Subcutaneous adipose tissue (tissue), 4 donors: Measurements from ENCODE around the gene RNF20. TPM values are rescaled to one million over a fixed set of nuclear protein-coding genes. Genes with fewer than 3 reads are reported as not detected.

Source experiments
- CTCF ChIP-seq: fragments of 450-650 bp; IDR thresholded peaks from one replicate; pipeline ENCODE4 v1.5.1; 2016; ENCODE audit warnings: low read depth, mild to moderate bottlenecking, control low read depth, antibody characterized with exemption, moderate library complexity
- total RNA-seq, 4 donors: library from RNA; depleted of rRNA; stranded (reverse); fragments of >200 nt; gene quantifications; one replicate each; pipeline ENCODE4 v1.1.0, GENCODE V29; 2016

The RNF20 gene
- total RNA-seq, 4 donors from 2014 or later: 21.5 to 23.2 (median 22.9) TPM

- TF ChIP-seq CTCF: no peak
These were observed 58.3 kb downstream of the RNF20 start for GRCh38 chr9:101591787-101592446.

GRCh38 chr9:101592788-101593187 is 59.1 kb downstream of the RNF20 start:
- TF ChIP-seq CTCF: no peak

GRCh38 chr9:101593345-101593744 is 59.7 kb downstream of the RNF20 start:
- no peak for TF ChIP-seq CTCF

GRCh38 chr9:101594796-101595195 is 61.1 kb downstream of the RNF20 start, which contains the start of gene PPP3R2:
Gene PPP3R2, minus strand, starts transcription at chr9:101594969. Its CDS starts 48 bp downstream, at chr9:101594921.
- TF ChIP-seq CTCF: no peak

- no peak for TF ChIP-seq CTCF
These were observed 68.5 kb downstream of the RNF20 start for GRCh38 chr9:101601904-101602765.

GRCh38 chr9:101604296-101604695 is 70.6 kb downstream of the RNF20 start:
- no peak for TF ChIP-seq CTCF

GRCh38 chr9:101605547-101605946 is 71.9 kb downstream of the RNF20 start:
- no peak for TF ChIP-seq CTCF
